RPMI8226 (cell line): ENCODE measurements around the gene PGM5.
A peak's percentile ranks its signal among the peaks of the same experiment; 100 is the strongest.
"Not testable (repeated sequence)": the region's sequence is repeated elsewhere in the genome, so short reads cannot be mapped to it uniquely, and the experiment has no call there.

Experiments used
- DNase-seq: peaks from one replicate; pipeline ENCODE4 v3.0.0-alpha.2; 2015

Gene PGM5

GRCh38 chr9:68383894-68384293 is 27.5 kb downstream of the PGM5 start:
- peak; percentile 69 for DNase-seq

DNA sequence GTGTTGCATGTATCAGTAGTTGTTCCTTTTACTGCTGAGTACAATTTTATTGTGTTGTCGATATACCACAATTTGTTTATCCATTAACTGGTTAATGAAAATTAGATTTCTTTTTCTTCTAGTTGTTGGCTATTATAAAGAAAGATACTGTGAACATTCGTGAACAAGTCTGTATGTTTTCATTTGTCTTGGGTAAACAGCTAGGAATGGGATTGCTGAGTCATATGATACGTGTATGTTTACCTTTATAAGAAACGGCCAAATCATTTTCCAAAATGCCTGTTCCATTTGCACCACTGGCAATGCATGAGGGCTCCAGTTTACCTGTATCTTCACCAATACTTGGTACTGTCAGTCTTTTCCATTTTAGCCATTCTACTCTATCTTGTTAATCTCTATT is 33.1 kb downstream of the PGM5 start:
- DNase-seq, result not testable (repeated sequence)

GRCh38 chr9:68390737-68391136 is 34.3 kb downstream of the PGM5 start:
- not testable (repeated sequence) for DNase-seq

- not testable (repeated sequence) for DNase-seq
Observed at GRCh38 chr9:68396411-68397094, 40.1 kb downstream of the PGM5 start.

- not testable (repeated sequence) for DNase-seq
Observed at GRCh38 chr9:68397095-68397423, 40.6 kb downstream of the PGM5 start.

DNA sequence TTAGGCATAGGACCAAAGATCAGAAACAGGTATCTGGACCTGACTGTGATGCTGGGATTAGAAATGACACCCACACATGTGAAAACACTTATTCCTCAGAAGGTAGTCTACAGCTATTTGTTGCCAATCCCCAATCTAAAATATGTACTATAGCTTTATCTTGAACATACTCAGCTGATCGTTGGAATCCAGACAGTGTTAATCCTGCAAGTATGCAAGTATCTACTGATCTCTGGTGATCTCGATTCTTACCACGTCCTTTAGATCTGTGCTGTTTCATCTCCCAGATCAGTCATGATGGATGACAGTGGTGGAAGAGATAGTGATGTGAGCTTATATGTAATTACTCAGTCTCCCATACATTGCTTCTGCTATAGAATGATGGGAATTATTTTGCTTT is 41.4 kb downstream of the PGM5 start:
- not testable (repeated sequence) for DNase-seq

DNA sequence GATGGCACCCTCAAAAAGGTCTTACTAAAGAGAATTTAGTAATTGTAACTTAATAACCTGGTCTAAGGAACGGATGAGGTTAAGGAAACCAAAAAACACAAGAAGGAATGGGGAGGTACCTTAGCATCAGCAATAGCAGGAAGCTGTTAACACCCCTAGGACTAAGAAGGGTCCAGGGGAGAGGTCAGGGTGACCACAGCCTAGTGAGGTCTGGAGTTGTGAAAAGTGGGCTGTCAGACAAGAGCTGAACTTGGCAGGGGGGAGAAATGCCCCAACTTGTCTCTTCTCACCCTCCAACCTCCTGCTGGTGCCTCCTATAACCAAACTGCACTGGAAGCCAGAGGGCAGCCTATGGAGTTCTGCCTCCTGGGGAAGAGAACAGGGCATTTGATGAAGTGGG is 41.9 kb downstream of the PGM5 start:
- DNase-seq, result not testable (repeated sequence)

DNA sequence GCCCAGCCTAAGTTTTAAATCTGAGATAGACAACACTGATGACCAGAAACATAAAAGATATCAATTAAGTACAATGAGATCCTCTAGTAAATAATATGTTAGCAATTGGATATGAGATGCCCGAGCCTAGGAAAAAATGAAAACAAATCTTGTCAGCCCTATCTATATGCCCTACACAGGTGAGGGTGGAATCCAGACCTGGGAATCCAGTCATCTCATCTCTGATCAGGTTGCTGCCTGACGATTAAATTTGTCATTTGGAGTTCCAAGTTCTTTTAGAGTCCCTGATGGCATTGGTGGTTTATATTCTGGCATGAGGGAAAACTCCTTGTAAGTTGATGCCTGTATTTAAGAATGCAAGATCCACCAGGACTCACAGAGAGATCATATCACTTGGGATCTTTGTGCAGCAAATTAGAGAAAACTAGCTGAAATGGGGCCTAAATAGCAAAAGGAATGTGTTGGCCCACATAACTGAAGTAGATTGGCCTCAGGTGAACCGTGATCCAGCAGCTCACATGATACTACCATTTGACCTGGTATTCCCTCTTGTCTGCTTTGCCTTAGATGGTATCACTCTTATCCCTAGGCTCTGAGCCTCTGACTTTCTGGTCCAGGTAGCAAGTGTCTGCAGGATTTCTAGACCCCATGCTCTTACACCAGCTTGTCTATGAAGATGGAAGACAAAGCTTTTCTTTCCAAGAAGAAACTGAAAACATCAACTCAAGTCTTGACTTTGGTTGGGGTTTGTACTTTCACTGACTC is 48.2 kb downstream of the PGM5 start:
- not testable (repeated sequence) for DNase-seq

GRCh38 chr9:68411865-68412264 is 55.5 kb downstream of the PGM5 start:
- DNase-seq, result not testable (repeated sequence)

DNA sequence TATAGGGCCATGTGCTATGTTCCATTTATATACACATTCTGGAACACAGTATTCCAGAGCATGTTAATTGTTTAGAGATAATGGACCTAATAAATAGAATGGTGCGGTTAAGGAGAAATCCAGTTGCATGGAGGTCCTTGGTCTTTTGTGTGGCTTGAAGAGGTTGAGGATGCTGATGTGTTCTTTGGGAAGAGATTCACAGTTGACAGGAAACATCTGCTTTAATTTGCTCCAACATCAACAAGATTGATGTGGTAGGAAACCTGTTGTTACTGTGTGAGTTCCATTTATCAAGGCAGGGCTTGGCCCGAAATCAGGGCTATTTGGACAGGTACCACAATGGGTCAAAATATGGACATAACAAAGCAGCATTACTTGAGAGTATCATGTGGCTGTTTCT is 56.3 kb downstream of the PGM5 start:
- not testable (repeated sequence) for DNase-seq

DNA sequence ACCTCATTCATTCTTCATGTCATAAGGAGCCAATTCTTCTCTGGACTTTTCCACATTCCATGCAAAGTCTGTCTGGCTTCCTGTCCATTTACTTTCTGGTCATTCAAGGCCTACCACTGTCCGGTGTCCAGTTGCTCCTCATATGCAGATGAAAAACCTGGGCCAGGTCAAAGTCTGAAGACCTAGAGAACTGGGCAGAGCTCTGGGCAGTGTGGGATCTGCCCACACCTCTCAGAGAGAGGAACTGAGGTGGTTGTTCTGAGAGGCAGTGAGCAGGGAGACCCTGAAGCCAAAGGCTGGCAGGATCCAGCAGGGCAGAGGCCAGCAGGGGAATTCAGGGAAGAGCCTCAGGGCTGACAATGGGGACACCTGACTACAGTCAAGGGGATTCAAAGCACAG is 58.7 kb downstream of the PGM5 start:
- not testable (repeated sequence) for DNase-seq

DNA sequence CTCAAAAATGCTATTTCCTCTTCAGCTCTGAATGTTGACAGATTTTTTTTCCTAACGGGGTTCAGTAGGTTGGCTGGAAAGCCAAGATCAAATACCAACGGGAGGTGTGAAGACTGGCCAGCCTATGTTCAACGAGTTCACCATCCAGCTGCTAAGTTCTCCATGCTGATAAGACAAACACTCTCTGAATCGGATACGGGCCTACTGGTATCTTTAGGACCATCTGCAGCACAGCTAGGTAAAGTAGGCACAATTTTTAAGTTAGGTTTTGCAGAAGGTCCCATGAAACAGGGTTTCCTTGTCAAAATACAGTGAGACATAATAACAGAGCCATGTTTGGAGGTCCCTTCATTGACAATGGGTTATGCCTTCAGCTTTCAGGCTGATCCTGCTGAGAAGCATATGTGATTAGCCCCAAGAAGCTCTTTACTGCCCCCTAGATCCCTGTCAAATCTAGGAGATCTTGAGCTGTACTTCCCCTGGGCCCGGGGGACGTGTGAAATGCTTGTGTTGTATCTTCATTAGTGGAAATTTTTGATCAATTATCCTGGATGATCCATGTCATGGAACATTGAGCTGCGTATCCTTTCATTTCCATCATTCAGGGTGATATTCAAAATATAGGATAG is 60.6 kb downstream of the PGM5 start:
- peak; percentile 57 for DNase-seq

DNA sequence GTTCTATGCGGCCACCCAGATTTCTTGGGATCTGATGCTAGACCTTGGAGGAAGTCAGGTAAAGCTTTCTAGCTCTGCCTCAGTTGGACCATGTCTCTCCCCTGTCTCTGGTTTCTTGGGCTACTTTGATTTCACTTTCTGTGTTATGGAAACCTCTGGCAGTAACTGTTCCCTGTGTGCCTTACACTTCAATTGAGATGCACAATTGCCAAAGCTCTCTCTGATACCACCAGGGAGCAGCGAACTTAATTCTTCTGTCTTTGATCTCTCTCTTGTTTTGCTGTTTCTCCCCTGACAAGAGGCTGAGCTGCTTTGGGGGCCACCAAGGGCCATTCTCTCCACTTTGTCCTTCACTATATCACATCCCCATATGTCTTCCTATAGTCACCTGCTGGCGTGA is 61.4 kb downstream of the PGM5 start:
- no peak for DNase-seq

GRCh38 chr9:68418259-68418845 is 61.9 kb downstream of the PGM5 start:
- DNase-seq, result no peak

GRCh38 chr9:68419901-68420300 is 63.5 kb downstream of the PGM5 start:
- no peak for DNase-seq

GRCh38 chr9:68426755-68427154 is 70.3 kb downstream of the PGM5 start:
- no peak for DNase-seq

DNA sequence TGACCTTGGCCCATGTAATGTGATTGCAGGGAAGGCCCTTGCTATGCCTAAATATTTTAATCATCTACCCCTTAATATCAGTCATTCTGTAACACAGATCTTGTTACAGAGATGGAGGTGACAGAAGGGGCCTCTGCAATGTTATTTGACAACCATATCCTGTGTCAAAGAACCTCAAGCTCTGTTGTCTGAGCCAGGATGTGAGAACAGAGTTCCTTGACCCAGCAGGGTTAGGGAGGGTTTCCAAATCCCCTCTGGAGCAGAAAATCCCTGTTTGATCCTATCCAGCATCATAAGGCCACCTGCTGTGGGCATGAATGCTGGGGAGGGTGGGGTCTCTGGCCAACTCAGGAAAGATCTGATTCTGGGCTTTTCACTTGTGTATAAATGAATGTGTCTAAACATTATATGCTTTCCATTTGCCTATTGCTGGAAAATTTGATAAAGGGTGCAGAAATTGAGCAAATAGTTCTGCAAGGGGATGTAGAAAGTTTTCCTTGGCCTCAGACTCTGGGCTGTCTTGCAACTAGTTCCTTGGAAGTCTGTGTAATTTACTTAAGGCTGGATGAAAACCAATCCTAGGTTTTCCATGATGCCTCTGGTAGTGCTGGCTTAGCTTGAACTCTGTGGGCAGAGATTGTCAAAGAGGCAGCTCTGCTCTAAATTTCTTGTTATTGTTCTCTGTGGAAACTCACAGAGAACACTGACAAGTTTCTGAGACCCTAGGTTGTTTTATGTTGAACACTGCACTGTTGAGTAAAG is 71.0 kb downstream of the PGM5 start:
- no peak for DNase-seq

- DNase-seq, result no peak
Observed at GRCh38 chr9:68428481-68428880, 72.1 kb downstream of the PGM5 start.

GRCh38 chr9:68429631-68430030 is 73.2 kb downstream of the PGM5 start:
- no peak for DNase-seq

- DNase-seq, result no peak
Observed at GRCh38 chr9:68431307-68431706, 74.9 kb downstream of the PGM5 start.

DNA sequence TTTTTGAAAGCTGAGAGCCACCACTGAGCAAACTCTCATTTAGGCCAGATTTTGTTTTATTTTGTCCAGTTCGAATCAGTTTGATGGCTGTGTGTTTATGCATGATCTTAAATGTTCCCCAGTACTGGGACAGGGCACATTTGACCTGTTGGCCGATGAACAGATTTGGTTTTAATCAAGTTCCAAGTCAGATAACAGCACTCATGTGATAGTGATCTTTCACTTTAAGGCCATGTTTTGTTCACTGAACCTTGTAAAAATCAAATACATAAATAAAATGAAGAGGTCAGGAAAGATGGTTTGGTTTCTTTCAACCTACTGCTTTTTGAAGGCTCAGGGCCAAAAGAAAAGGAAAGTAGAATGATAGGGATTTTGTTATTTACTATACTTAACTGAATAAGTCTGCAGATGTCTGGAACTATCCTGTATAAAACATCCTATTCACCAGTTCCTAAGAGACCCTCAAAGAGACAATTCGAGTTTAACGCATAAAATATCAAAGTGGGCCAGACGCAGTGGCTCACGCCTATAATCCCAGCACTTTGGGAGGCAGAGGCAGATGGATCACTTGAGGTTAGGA is 77.2 kb downstream of the PGM5 start:
- DNase-seq, result no peak

DNA sequence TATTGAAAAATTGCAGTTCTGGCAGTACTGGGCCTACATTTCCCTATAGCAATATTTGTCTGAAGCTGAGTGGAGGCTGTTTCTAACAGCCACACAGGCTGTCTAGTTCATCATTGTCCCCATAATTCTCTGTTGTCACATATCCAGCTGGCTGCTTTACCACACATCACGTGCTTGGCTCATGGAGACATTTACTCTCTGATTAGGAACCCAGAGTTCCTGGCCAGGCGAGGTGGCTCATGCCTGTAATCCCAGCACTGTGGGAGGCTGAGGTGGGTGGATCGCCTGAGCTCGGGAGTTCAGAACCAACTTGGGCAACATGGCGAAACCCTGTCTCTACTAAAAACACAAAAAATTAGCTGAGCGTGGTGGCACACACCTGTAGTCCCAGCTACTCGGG is 81.4 kb downstream of the PGM5 start:
- DNase-seq, result no peak

GRCh38 chr9:68443624-68444023 is 87.2 kb downstream of the PGM5 start:
- DNase-seq, result no peak
